Pulmonary artery endothelial cell (primary cell): ENCODE results near the gene DLG2. TPM values are rescaled to one million over a fixed set of nuclear protein-coding genes. Genes with fewer than 3 reads are reported as not detected.

Experiments used
- DNase-seq: peaks from one replicate; pipeline ENCODE4 v3.0.0-alpha.2; 2011; ENCODE audit warnings: low read depth, low spot score
- total RNA-seq: library from RNA; depleted of rRNA; stranded (reverse); fragments of >200 nt; gene quantifications from 2 replicates; pipeline ENCODE4 v1.2.3, GENCODE V29; 2014

Gene DLG2
- total RNA-seq, 1 donor from 2014 or later: 0.66 TPM

DNA sequence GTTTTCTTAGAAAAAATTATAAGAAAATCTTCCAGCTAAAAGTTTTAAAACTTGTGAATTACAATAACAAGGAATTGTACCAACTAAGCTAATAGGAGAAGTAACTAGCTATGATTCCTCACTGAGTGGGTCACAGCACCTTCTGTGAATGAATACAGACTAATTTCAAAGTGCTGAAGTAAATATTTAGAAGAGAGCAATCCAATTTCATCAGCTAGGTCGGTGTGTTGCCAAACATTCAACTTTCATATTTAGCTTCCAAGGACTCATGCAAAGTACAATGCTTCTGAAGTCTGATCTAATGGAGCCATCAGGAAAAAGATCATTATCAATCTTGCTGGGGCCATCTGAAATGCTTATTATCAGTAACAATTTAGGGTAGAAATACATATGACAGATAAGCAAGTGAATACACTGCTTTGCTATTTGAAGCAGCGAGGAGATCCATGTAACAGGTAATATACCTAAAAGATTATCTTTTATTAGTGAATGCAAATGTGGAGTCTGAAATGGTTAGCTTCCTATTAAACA is 1590.4 kb downstream of the DLG2 start:
- no peak for DNase-seq

DNA sequence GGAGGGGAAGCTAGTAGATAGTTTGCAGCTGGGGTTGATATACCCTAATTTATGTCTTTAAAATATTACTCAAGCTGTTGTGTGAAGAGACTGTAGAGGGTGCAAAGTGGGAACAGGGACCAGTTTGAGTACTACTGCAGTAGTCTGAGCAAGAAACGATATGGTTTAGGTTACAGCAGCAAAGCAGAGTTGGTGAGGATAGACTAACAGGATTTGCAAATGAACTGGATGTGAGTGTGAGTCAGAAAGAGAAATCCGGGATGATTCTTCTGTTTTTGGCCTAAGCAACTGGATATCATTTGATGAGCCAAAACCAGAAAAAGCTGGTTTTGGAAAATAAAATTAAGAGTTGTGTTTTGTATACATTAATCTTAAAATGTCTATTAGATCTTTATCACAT is 1591.5 kb downstream of the DLG2 start:
- no peak for DNase-seq

DNA sequence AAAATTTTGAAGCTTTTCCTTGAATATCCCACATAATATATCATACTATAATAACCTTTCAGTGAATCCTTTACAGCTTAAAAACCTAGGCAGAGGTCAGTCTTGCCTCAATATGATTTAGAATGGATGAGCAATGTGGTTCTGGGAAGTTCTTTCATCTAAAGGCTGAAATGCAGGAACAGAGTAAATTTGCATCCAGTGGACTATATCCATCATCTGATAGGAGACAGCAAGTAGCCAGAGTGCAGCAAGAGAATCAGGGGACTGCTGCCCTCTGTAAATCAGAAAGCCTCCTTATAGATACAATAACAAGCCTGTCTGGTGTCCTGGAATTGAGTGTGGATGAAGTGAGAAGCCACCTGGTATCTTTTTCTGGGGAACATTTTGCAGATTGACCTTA is 1592.7 kb downstream of the DLG2 start:
- no peak for DNase-seq

- no peak for DNase-seq
These were observed 1602.9 kb downstream of the DLG2 start for GRCh38 chr11:84024266-84024665.

- DNase-seq: no peak
These were observed 1604.4 kb downstream of the DLG2 start for GRCh38 chr11:84022695-84023094.

- no peak for DNase-seq
These were observed 1604.9 kb downstream of the DLG2 start for GRCh38 chr11:84022201-84022600.

- no peak for DNase-seq
These were observed 1605.9 kb downstream of the DLG2 start for GRCh38 chr11:84021291-84021690.

DNA sequence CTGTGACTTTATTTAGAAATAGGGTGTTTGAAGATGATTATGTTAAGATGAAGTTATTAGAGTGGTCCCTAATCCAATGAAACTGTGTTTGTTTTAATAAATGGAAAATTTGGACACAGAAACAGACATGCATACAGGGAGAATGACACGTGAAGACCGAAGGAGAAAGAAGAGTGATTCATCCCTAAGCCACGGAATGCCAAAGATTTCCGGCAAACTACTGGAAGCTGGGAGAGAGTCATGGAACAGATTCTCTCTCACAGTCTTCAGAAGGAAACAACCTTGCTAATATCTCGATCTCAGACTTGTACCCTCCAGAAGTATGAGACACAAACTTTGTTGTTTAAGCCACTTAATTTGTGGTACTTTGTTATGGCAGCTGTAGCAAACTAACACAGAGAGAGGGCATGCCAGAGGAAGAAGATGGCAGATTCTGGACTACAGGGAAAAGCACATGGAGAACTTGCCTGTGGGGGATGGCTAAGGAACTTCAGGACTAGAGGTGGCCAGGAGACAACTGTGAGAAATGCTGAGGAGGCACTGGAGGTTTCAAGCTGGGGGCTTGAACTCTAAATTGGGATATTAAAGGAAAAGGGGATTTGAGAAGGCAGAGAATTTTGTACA is 1607.5 kb downstream of the DLG2 start:
- no peak for DNase-seq

DNA sequence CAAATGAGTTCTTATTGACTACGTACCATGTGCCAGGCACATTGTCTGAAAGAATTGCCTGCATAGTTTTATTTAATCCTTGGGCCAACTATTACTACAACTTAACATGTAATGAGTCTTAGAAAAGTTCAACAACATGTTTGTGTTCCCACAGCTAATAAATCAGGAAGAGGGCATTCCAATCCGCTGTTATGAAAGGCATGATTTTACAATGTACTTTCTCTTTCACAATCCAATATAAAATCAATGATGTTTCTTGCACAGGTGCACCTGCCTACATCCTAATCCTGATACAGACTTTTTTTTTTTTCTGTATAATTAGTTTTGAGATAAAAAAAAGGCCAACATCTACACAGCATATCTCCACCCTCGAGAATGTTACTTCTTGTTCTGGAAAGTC is 1612.6 kb downstream of the DLG2 start:
- DNase-seq: no peak

DNA sequence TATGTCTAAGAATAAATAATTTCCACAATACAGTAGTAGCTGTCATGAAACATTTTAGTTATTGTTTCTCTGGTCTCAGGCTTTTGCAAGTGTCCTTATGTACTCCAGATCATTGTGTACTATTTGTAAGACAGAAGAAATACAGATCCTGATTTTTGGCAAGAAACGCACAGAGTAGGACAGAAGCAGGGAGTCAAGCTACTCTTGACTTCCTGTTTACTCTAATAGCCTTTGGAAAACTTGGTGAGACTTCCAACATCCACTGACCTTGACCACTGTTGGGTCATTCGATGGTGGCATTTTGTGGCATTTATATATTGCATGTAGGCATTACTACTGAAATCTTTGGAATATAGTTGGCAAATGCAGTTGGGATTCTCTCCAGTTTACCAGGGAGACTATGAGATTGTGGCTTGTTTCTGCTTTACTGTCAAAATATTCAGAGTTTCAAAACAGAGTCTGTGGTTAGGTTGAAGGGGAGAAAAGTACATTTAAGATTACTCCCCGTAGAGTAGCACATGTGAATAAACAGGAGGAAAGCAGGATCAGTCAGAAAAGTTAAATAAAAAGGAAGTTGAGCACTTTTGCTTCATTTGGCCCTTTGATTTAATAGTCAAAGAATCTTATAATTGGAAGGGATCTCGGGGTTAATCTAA is 1614.8 kb downstream of the DLG2 start:
- DNase-seq: no peak

DNA sequence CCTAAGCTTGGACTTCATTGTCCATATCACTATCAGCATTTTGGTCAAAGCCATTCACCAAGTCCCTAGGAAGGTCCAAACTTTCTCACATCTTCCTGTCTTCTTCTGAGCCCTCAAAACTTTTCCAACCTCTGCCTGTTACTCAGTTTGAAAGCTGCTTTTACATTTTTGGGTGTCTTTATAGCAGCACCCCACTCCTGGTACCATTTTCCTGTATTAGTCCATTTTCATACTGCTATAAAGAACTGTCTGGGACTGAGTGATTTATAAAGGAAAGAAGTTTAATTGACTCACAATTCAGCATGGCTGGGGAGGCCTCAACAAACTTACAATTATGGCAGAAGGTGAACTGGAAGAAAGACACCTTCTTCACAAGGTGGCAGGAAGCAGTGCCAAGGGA is 1624.0 kb downstream of the DLG2 start:
- DNase-seq: no peak

DNA sequence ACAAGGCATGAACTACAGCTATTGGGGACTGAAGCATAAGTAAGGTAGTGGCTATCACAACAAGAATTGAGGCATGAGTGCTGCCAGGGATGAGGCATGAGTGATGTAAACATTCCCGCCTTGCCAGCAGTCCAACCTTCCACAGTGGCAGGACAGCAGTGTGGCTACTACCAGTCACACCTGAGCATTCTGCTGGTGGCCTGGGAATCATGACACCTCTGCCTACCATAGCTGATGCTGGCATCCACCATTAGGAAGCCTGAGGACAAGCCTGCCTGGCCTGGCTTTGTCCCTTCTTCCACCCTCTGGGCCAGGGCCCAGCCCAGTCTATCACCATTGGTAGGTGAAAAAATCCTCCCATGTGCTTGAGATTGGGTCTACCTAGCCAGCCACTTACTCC is 1628.2 kb downstream of the DLG2 start:
- DNase-seq: no peak

DNA sequence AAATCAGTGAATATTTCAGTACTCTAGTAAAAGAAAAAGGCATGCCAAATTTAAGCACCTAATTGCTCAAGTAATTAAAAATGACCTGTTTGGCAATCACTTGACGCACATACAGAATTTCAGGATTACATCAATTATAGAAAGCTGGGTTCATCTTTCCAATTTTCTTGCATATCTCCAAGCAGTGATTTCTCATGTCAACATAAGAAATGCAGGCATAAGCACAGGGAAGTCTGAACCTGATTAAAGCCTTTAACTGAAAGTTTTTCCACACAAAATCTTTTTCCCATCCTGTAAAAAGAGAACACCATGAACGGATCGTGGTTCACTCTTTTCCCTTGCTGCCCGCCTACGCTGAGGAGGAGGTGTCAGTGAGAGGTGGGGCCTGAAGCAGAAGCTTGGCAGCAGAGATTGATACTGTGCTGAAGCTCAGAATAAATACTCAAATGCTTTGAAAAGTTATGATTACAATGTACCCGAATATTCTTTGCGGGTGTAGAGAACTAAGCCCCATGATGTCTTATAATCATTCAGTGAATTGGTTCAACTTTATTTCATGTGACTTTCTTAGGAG is 1636.9 kb downstream of the DLG2 start:
- no peak for DNase-seq

- no peak for DNase-seq
These were observed 1644.3 kb downstream of the DLG2 start for GRCh38 chr11:83982825-83983224.

DNA sequence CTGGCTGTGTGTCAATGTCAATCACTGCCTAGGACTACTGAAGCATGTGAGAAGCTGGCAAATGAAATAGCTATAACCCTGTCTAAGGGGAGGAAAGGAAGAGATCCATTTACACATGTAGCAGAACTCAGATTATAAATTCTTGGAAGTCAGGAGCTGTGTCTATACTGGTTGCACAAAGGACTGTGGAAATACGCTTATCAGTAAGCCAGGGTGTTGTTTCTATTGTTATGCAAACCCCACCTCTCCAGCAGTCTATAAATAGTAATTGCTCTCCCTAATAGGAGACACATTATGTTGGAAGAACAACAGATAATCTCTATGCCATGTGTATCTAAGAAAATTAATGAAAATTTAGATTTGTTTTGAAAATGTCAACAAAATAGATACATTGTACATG is 1647.6 kb downstream of the DLG2 start:
- no peak for DNase-seq

DNA sequence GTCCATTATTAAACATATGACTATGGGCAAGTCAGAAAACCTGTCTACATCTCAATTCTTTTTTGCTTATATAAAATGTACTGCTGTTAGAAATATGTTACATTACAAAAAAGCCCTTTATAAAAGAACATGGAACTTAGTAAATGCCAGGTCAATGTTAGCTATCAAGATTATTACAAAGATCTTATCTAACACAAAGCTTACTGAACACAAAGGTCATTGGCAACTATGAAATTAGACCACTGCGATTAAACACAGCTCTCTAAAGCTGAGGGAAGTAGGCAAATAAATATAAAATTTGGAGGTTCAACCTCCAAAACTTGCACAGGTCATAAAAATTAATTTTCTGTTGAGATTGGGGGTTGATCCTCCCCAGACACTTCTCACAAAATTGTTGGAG is 1648.2 kb downstream of the DLG2 start:
- DNase-seq: no peak

DNA sequence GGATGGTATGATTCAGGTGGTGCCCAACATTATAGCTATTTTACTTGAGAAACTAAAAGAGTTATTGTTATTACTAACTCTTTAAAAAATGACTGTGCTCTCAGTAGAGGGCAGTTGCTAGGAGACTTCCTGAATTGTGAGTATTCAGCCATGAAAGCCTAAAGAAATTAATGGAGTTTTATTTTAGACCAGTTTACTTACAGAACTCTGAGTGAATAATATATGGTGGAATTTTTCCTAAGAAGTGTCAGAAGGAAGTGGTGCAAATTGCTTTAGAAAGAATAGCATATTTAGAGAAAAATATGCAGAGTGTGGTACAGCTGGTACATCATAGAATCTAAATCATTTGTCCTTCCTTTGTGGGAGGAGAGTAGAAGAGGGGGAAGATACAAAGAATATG is 1651.1 kb downstream of the DLG2 start:
- no peak for DNase-seq

DNA sequence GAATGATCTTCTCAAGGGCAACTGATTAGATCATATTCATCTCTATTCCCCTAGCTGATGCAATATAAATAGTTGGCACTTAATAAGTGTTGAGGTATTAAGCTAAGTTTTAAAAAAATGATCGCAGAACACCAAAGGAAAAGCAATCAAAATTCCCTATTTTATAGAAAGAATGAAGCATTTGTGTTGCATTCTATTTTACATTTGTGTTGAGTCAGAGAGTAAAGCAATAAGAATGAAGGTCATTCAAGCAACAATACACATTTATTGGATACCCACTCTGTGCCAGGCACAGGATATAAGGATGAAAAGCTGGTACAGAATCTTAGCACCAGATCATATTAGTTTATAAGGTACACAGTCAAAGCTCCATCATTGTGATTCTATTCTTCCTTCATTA is 1654.6 kb downstream of the DLG2 start:
- DNase-seq: no peak

DNA sequence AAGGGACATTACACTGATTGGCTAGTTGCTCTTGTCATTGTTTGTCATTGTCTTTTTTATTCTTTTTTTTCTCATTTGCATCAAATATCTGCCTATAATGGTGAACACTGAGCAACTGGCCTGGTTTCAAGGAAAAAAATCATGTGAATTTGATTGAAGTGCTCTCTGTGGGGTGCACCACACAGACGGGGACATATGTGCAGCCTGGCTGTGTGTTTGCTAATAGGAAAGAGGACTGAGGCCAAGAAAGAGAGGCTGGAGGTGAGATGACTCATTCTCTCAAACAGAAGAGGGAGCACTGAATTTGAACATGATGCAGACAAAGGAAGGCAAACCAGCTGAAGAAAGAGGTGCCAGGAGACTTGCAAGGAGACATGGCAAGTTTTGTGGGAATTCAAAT is 1656.1 kb downstream of the DLG2 start:
- no peak for DNase-seq

DNA sequence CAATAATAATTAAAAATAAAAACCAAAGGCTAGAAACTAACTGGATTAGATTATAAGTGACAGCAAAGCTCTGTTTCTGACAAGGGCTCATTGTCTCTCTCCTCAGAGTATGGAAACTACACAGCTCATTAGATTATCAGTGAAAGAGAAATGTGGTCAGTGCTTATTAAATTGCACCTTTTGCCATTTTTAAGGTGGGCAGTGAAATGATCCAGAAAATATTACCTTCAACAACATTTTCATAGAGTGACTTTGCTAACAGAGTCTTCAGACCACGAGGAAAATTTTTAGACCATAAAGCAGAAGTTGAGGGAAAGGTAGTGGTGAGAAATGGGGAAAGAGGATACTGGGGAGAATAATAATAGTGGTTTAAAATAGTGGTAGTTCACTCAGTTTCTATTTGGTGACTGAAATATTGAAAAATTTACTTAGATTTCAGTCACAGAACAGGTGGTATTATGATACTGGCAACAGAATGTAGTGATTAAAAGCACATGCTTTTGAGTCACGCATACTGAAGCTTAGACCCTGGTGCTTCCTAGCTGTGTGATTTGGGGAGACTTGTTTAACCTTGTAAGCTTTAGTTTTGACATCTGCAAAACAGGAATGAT is 1657.0 kb downstream of the DLG2 start:
- no peak for DNase-seq

- no peak for DNase-seq
These were observed 1669.9 kb downstream of the DLG2 start for GRCh38 chr11:83957038-83957900.
